GM13977 (cell line): Measurements from ENCODE around the gene JADE2.

Experiments
- DNase-seq: peaks from one replicate; pipeline ENCODE4 v3.0.0; 2012; ENCODE audit warnings: low spot score
- CTCF ChIP-seq: IDR thresholded peaks from 2 replicates; pipeline ENCODE4 v1.5.1; 2012; ENCODE audit warnings: mild to moderate bottlenecking, control low read depth; ENCODE audit not compliant: insufficient read depth; ENCODE audit errors: extremely low read depth, missing control alignments
- in situ Hi-C: fragments of 300-500 bp; cut with MboI; formaldehyde crosslinking; loops from one replicate; pipeline ENCODE4 v1.12.0; 2022; ENCODE audit warnings: low sequenced_read_pairs, low pct_unique_long_range_greater_than_20kb, mixed read lengths, inconsistent platforms; ENCODE audit not compliant: unreplicated experiment

Gene JADE2

GRCh38 chr5:134625559-134625958 is 100.1 kb downstream of the JADE2 start:
- TF ChIP-seq CTCF: no peak
- no peak for DNase-seq
- in situ Hi-C loops: no loop called here

GRCh38 chr5:134626369-134627014 is 101.0 kb downstream of the JADE2 start:
- in situ Hi-C loops: no loop called here
- no peak for TF ChIP-seq CTCF
- DNase-seq: no peak
